GM12892 (cell line): Measurements from ENCODE around the gene CD58.

Experiments used
- POLR2A ChIP-seq: IDR thresholded peaks from 2 replicates; pipeline ENCODE4 v1.6.1; 2011; ENCODE audit warnings: low read depth, low read length, control low read depth
- POLR2AphosphoS5 ChIP-seq: IDR thresholded peaks from 2 replicates; pipeline ENCODE4 v1.6.1; 2011; ENCODE audit warnings: low read depth, low read length, control low read depth
- TAF1 ChIP-seq: IDR thresholded peaks from 2 replicates; pipeline ENCODE4 v1.6.1; 2011; ENCODE audit warnings: low read depth, mild to moderate bottlenecking, control low read depth, low read length, borderline replicate concordance

DNA sequence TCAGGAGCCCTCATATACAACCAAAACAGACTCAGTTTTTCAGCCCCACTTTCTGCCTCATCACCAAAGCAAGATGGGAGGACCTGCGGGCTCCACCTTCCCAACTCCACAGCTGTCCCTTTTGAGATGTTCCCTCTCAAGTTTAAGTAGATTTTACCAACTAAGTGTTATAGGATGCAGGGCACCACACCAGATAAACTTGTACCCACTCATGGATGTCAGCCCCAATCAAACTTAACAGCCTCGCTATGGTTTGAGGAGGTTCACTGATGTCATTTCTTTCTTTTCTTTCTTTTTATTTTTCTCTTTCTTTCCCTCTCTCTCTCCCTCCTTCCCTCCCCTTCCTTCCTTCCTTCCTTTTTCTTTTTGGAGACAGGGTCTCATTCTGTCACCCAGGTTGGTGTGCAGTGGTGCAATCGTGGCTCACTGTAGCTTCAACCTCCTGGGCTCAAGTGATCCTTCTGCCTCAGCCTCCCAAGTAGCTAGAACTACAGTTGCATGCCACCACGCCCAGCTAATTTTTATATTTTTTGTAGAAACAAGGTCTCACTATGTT is 13.4 kb downstream of the CD58 start:
- TF ChIP-seq POLR2A (peak; percentile 36; the same call in 1 of the 2 replicates), POLR2AphosphoS5 (0 out of 2 replicates have a peak, but pooled peaks have one; percentile 29), TAF1 (no peak)
